Urothelium cell line (cell line): ENCODE measurements around the gene CACNA2D2.
A peak's percentile ranks its signal among the peaks of the same experiment; 100 is the strongest.

Experiments
- DNase-seq: peaks from one replicate; pipeline ENCODE4 v3.0.0; 2011; ENCODE audit warnings: low spot score, mixed read lengths
- FAIRE-seq: peaks from 2 replicates; lab custom pipeline; 2011; peaks lifted over from hg19 to GRCh38; lab: Jason Lieb, UNC

CACNA2D2 gene

DNA sequence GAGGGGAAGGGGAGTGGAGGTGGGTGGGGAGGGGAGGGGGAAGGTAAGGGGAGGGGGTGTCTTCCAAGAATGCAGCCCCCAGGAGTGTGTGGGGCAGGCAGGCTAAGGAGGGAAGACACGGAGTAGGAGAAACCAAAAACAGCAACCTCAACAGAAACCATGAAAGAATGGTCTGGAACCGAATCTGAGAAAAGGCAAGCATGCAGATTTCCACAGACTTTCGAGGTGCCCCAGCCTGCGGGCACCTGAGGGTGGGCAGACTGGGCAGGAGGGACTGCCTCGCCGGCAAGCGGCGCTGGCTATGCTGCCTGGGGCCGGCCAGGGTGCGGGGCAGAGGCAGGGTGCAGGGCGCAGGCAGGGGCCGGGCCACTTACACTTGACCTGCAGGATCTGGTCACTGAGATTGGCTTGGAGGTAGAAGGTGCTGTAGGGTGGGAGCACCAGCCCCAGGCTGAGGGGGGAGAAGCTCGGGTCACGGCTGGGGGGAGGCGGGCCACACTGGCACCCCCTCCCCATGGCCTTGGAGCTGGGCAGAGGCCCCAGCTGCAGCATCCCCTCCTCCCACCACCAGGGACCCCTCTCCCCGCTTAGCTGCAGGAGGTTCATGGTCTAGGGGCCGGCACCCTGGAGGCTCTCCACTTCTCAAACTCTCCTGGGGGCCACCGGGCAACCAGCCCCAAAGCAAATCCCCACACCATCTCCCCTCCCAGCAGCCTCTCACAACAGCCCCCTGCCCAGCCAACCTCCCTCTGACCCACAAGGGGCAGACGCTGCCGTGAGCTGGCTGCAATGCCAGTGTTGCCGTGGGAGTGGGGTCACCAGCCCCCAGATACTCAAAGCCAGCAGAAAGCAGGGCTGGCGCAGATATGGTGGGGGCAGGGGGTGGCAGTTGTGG, 128.8 kb downstream of the CACNA2D2 start:
- DNase-seq (no peak), FAIRE-seq (no peak)

DNA sequence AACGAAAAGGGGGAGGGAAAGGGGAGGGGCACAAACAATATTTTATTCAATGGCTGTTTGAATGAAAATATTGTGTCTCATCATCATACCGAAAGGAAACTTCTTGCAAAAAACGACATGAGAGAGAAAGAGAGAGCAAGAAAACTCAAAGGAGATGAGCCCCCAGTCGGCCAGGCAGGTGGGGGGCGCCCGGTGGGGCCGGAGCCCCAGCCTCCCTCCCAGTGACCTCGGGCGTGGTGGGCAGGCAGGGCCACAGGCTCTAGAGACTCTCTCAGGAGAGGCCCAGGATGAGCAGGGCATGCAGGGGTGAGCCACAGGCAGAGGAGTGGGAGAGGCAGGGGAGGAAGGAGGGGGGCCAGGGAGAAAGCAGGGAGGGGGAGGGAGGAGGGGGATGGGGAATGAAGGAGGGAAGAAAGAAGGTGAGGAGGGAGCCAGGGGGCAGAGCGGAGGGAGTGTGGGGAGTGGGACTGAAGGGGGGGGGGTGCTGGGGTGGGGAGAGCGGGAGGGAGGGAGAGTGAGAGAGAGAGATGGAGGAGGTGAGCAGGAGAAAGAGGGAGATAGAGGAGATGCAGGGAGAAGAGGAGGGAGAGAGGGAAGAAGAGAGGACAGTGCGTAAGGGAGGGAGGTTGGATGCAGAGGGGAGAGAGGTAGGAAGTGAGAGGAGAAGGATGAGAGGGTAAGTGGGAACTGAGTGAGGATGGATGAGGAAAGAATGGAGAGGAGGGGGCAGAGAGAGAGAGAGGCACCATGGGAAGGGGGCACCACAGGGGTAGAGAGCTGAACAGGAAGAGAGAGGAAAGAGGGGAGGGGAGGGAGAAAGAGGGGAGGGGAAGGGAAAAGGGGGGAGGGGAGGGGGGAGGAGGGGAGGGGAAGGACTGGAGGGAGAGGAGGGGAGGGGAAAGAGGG, 130.0 kb downstream of the CACNA2D2 start:
- DNase-seq (no peak), FAIRE-seq (no peak)

DNA sequence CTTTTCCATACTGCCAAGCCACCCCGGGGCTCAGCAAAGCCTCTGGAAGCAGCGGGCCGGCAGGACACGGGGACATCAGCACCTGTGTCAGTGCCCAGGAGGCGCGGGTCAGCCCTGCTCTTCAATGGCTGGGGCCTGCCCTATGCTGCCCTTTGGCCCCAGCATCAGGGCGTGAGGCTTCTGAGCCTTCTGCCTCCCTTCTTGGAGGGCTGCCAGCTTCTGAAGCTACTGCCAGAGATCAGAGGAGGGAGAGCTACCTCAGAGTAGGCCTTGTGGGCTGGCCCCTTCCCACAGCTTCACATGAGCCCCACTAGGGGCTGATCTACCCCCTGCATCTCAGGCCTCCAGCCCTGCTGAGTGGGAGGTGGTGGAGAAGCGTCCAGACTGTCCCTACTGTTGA, 131.1 kb downstream of the CACNA2D2 start:
- peak; percentile 33 for DNase-seq
- FAIRE-seq, result no peak

DNA sequence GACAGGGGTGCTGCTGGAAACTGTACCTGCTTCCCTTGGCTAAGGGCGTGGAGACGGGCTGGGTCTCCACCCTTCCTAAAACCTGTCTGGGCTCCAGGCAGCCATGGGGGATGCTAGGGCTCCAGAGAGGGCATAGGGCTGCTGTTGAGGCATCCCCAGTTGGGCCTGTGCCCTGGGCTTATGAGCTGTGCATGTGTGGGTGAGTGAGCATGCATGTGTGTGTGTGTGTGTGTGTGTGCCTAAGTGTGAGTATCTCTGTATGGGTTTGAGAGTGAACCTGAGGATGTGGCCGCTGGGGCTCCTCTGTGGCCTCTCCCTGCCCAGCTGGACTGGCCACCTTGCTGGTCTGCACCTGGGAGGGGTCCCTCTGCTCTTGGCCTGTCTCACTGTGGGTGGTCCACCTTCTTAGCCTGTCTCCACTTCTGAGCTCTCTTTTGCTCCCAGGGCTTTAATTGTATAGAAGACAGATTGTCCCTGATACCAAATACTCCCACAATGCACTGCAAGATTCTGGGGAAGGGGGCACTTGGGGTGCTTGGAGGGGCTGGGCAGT, 132.2 kb downstream of the CACNA2D2 start:
- DNase-seq, result no peak
- no peak for FAIRE-seq

DNA sequence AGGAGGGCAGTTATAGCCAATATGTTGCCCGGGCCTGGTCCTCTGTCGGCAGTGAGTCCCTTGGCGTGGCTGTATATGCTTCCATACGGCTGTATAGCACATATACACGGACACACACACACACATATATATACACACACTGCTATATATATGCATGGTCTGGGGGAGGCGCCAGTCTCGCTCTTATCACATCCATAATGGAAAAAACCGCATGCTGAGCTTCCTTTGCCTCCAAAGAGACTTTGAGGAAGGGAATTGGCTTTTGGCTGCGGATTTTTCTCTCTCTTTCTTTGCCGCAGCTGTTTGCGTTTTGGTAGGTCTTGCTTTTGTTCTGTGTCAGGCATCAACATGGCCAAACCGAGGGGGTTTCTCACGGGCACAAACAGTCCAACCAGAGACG, 132.8 kb downstream of the CACNA2D2 start:
- DNase-seq, result no peak
- FAIRE-seq, result peak; percentile 35

DNA sequence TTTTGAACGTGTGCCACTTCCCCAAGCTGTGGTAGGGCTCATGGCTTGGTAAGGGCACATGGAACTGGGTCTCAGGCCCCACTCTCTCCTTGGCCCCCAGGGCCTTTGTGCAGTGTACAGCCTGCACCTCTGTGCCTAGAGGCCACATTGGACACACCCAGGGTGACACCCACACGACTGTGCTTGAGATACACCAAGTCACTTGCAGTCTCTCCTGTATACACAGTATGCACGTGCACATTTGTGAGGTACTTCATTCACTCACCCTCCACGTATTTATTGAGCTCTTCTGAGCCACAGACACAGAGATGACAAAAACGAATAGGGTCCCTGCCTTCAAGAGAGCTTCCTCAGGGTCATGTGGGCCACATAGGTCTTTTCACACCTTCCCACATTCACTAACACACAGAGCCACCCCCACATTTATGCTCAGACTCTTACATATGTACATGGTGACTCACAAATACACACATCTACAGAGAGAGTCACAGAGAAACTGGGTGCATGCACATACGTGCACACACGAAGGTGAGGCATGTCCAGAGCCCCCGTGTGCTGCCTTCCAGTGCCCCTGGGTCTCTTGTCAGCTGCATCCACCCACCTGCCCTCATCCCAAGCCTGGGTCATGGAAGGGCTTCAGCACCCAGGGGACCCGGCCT, 134.3 kb downstream of the CACNA2D2 start:
- DNase-seq, result no peak
- FAIRE-seq, result no peak

DNA sequence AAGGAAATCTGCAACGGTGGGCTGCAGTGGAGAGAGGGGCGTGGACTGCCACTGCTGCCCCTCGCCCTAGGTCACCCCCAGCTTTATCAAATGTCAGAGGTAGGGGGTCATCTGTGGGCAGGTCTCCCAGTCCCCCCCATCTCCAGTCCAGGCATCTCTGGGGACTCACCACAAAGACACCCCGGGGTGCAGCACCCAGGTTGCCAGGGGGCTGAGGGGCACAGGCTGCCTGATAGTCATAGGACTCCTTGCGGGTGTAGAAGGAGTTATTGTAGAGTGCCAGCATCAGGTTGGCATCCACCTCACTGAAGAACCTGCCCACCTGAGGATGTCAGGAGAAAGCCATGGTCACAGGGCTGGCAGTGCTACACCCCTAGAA, 137.6 kb downstream of the CACNA2D2 start:
- DNase-seq, result no peak
- no peak for FAIRE-seq

DNA sequence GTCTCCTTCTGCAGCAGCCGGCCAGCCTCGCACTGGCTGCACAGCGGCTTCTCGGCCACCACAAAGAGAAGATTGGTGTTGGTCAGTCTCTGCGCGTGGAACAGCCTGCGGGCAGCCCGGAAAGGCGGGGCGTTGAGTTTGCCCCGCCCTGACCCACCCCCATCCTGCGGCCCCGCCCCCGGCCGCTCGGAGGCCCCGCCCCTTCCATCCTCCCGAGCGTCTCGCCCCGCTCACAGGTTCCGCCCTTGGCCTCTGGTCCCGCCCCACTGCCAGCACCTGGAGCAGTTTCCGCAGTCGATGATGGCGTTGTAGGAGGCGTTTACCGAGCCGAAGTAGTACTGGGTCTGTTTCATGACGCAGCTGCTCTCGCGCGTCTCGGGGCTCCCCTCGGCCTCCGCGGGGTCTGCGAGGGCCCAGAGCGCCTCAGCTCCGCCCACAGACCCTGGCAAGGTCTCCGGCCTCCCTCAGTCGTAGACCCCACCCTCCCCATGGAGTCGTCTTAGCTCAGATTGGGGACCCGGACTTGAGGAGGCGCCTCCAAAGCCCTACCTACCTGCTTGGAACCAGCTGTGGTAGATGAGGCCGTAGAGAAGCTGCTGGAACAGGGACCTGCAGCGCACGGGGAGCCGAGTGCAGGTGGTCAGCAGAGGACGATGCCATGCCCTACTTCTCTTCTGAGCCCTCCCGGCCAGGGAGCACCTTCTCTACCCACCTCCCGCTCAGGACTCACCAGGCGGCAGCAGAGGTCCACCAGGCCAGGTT, 138.2 kb downstream of the CACNA2D2 start:
- DNase-seq (no peak), FAIRE-seq (no peak)

DNA sequence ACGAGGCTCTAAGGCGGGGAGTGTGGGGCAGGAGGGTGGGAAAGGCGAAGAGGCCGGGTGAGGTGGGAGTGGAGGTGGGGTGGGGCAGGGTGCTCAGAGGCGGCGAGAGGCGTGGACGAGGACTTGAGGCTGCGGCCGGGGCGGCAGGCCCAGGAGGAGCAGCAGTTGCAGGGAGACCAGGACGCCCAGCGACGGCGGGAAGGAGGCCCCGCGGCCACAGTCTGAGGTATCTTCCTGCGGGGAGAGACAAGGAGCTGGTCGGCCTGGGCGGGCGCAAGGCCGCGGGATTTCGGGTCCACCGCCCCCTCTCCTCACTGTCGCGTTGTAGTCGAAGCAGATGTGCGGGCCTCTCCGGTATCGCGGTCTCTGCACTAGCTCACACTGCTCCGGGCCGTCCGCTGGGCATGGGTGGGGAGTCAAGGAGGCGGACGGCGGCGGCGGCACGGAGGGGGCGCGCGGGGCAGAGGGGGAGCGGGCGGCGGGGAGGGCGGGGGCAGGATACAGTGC, 138.8 kb downstream of the CACNA2D2 start:
- DNase-seq (no peak), FAIRE-seq (no peak)

DNA sequence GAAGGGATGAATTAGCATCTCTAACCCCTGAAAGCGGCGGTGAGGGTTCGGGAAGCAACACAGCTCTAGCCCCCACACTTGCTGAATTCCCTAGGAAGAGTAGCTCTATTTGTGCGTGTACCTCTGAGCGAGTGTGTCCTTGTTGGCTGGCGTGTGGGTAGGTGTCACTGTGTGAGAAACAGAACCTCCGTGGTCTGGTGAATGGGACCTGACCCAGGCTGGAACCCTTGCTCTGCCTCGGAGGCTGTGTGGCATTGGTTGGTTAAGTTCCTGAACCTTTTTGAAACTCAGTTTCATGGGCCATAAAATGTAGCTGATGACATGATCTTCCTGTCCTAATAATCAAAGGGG, 143.7 kb downstream of the CACNA2D2 start:
- FAIRE-seq (no peak), DNase-seq (no peak)

DNA sequence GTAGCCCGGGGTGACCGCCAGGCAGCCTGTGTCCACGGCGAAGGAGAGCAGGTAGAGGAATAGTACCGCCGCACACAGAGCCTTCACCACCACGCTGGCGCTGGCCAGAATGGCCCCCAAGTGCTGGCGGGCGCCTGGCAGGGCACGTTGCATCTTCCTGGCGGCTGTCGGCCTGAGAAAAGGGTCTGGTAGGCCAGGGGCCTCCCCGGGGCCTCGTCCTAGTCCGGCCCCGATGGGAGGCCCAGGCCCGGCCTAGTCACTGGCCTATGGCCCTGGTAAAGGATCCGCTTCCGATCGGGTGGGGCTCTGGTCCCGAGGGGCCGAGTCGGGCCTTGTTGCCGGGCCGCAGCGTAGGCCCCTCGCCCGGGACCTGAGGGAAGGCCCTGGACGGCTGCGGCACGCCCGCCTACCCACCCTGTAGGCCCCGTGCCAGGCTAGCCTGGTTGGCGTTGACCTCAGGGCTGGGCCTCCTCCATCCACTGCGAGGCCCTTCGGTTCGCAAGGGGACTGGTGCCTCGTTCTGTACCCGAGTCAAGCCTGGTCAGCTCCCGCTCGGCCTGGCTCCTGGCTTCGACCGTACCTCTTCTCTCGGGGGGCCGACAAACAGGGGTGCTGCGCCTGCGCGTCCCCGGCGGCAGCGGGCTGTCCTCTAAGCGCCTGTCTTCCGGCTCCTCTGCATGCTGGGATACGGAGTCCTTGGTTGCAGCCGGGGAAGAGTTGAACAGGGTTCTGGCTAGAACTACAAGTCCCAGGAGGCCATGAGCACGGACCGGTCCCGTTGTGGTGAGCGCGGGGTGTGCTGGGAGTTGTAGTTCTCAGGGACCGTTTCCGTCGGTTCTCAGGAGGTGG, 144.3 kb downstream of the CACNA2D2 start, which contains the start of gene TMEM115:
Gene TMEM115 (minus strand): TSS at position 611 of the 849 bp plus-strand sequence. CDS start 458 bp downstream, at position 153.
- peak; percentile 99 for DNase-seq

DNA sequence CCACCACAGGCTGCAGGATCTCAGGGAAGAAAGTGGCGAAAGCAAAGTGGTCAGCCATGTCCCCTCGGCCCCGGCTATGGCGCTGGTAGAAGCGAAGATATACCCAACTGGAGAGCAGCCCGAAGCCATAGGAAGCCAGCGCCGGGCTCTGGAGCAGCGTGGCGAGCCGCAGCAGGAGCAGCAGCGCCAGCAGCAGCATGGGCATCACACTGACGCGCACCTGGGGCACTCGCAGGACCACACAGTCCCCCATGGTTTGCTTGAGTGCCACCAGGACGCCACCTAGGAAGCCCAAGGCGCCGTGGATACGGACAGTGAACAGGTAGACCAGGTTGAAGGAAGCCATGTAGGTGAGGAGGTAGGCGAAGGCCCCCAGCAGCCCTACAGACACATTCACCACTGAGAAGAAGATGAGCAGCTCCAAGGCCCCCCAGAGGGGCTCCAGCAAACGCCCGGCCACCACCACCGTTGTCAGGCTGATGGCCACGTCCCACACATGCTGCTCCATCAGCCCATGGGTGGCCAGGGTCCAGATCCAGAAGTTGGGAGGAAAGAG, 145.0 kb downstream of the CACNA2D2 start:
- no peak for FAIRE-seq
- no peak for DNase-seq

More for the DNA sequence above, 144.3 kb downstream of the CACNA2D2 start, which contains the start of gene TMEM115:
- peak; percentile 98 for FAIRE-seq

DNA sequence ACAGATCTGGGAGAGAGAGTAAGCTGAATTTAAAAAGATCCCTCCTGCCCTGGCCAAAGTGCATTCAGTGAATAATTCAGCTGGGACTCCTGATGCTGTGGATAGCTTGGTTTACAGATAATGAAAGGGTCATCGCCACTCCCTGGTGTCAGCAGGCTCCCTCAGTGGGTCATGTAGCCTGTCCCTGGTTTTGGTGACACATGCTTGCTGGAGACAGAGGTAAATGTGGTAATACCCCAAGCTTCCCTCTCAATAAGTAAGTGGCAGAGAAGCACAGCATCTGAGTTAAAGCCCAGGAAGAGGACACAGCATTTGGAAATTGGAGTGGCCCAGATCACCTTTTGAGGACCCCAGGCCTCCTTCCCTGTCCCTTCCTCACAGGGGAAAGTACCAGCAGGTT, 146.0 kb downstream of the CACNA2D2 start:
- FAIRE-seq, result no peak
- DNase-seq, result no peak

DNA sequence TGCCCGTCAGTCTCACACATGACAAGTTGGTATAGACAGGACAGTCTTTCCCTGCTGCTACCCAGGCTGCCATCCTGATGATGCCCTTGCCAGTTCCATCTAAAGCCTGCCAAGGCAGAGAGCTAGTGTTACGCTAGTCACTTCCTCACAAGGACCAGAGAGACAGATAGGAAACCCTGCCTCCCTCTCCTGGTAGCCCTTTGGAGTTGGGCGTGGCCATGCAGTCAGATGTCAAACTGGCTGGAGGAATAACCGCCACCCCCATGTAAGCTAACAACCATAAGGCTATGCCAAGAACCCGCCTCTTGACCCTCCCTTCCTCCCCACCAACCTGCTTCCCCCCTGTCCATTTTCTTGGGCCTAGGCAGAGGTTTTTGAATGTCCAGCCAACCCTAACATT, 146.9 kb downstream of the CACNA2D2 start:
- DNase-seq (no peak), FAIRE-seq (no peak)

DNA sequence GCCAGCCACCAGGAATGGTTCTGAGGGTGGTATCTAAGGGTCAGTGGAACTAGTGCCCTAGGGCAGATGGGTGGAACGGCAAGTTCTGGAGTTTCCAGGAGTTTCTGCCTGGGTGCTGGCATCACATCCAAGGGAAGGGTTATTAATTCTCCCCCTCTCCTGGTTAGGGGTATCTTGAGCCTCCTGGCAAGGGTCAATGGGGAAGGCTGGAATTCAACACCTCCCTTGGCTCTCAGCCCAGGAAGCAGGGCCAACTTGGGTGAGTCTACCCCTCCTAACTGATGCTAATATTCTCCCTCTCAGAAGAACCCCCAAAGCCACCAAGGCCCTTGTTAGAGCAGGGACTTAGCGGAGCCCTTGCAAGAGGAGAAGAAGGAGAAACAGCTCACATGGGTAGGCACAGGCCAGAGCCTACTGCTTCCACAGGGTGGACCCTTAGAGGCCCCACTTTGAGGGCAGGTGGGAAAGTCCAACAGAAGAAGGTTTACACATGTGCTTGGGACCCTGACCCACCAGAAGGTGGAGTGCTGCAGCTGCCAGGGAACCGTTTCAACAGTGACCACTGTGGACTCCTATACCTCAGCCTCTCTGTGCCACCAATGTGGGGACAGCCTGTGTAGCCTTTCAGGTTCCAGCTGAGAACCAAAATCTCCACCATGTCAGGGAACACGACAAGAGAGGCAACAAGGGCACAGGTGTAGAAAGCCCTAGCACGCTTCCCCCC, 147.4 kb downstream of the CACNA2D2 start:
- no peak for DNase-seq
- FAIRE-seq, result no peak

DNA sequence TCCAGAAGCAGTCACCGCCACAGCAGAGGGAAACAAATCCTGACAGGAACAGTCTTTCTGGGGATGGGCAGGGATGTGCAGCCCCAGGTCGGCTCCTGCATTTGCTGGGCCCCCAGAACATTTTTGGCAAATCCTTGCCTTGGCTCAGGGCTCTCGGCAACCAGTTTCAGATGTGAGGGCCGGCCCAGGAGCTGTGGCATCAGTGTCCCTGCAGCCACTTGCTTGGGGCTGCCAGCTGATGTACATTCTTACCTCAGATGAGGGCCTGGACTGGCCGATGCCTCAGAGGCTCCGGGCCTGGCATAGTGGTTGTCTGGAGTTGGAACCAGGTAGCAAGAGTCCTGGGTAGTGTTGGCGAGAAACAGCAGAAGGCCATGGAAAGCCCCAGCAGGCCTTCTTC, 148.6 kb downstream of the CACNA2D2 start:
- no peak for DNase-seq
- FAIRE-seq, result no peak

DNA sequence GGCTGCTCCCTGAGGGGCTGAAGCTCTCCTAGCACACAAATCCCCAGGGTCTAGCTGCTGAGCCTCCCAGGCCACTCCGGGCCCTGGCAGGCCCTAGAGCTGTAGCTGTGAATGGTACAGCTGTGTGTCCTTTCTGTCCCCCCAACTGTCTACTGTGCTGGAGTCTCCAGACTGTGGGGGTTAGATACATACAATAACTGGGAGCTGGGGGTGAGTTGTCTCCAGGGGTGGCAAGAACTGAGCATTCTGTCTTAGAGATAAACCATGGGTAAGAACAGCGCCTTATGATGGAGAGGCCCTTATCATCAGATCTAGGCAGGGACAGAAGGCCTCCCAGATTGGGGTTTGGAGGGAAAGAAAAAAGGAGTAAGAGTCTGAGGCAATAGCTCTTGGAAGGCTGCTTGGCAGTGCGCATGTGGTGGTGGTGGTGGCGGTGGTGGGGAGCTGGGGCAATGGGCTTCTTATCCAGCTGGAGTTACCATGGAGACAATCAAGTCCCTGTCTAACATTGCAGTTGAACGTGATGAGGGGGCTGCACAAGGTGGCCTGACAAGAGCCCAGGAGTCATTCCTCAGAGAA, 149.2 kb downstream of the CACNA2D2 start:
- DNase-seq (no peak), FAIRE-seq (no peak)
